GM21515 (cell line): ENCODE measurements around the gene SOD3.

Experiments
- ATAC-seq: cut with Tn5 transposase; IDR thresholded peaks from one replicate; pipeline ENCODE4 v1.9.1; 2021; ENCODE audit not compliant: unreplicated experiment

SOD3 gene

DNA sequence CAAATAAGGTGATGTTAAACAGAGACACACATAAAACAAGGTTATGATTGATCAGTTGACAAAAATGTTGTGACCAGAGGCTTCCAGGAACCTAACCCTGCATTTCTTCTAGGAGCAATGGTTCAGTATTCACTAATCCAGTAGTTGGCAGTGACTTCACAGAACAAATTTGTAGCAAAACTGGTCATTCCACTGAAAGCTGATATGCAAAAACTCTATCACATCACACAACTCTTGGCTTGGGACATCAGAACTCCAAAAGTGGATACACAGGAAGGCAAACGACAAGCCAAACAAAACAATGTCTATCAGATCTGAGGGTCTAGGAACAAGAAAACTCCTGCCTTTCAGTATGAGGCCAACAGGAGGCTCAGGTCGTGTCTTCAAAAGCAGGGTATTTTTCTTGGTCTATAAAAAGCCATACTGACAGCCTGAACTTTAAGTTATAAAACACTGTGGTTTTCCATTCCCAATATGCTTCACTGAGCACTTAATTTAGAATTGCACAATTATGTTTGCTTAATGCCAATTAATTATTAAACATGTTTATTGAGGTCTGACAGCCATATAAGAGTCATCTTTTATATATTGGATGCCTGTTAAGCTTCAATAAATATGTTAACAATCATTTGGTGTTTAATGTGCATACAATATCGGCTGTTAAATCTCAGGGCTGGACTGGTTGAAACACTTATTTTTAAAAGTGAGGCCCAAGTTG lies 45.6 kb downstream of the SOD3 start:
- no peak for ATAC-seq

DNA sequence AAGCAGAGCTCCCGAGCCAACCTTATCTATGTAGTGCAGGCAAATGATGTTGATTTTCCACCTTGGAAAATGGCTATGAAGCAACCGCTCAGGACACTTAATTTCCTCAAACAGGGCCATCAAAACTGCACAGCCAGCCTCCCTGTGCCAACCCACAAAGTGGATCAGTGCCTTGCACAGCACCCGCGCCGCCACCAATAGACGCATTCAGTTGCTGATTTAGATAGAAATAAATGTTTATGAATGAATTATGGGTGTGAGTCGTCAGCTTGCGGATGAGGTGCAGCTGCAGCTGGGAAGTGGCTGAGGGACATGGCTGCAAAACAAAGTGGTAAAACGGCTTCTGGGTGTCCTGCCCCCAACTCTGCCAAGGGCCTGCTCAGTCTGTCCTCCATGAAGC lies 47.0 kb downstream of the SOD3 start:
- ATAC-seq = no peak

DNA sequence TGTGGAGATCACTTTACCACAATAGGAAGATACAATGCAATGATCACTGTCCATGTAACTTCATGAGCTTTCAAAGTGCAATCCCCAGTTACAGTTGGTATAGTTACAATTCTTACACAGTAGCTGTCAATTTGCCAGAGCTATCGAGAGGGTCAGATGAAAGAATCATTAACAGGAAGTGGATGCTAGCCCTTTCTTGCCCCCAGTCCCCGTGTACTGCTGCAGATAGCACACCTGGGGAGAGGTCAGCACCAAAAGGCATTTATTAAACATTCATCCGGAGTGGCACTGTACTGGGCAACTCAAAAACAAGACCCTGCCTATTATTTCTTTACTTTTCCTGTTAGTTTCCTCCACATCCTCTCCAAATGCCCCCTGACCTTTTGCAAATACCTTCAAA lies 47.7 kb downstream of the SOD3 start:
- ATAC-seq = no peak

- no peak for ATAC-seq
Observed at GRCh38 chr4:24845132-24845531, 49.8 kb downstream of the SOD3 start.

DNA sequence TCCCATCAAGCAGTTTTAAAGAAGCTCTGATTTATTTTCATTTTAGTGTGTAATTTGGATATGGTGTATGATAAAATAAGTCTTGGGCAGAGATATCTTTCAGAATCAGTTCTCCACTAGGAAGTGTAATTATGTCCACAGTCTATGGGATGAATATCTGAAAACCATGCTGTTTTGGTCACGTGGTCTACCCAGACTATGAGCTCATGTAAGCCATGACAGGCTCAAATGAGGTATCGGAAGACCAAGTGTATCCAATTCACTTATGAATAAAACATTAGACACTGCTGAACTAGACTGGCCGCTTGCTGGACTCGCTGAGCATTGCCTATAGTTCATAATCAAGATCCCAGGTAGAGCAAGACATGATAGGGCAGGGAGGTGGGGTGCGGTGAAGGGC lies 50.5 kb downstream of the SOD3 start:
- ATAC-seq = no peak

DNA sequence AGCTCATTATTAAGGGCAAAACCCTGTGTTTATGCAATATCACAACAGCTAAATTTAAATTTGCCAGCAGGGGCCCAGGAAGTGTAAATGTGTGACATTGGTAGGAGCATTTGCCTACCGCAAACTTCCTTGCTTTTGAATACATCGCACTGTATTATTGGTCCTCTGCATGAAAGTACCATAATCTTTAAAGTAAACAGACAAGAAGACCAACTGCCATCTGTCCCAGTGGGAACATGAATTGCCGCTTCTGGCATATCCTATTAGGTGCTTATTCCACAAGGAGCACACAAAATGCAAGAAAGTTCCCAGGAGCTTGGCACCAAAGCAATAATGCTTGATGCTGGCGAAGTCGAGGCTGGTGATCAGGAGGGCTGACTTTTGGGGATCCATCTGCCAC lies 51.3 kb downstream of the SOD3 start:
- ATAC-seq = no peak

DNA sequence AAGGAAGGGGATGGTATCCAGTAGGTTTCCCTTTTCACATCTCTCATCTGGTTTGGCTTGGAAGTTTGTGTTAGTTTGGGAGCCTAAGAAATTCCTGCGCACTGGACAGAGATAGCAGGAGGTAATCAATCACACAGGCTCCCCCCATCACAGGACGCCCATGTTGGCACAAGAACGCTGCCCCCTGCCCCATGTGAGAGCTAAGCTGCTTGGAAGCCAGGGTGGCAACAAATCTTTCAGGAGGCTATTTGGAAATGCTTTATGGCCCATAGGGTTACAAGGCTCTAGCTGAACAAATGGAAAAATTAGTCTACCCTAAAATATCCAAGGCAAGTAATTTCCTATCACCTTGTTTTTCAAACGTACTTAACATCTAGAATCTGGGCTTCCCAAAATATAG lies 54.0 kb downstream of the SOD3 start:
- ATAC-seq = no peak

- ATAC-seq = no peak
Observed at GRCh38 chr4:24849756-24850155, 54.4 kb downstream of the SOD3 start.
